Medulla oblongata (tissue), 1 donor: ENCODE results near the gene KRTAP10-1.
"Not testable (repeated sequence)": the region's sequence is repeated elsewhere in the genome, so short reads cannot be mapped to it uniquely, and the experiment has no call there.

Experiments
- DNase-seq: peaks from one replicate; pipeline ENCODE4 v3.0.0-alpha.2; 2015; ENCODE audit errors: extremely low spot score

KRTAP10-1 gene

DNA sequence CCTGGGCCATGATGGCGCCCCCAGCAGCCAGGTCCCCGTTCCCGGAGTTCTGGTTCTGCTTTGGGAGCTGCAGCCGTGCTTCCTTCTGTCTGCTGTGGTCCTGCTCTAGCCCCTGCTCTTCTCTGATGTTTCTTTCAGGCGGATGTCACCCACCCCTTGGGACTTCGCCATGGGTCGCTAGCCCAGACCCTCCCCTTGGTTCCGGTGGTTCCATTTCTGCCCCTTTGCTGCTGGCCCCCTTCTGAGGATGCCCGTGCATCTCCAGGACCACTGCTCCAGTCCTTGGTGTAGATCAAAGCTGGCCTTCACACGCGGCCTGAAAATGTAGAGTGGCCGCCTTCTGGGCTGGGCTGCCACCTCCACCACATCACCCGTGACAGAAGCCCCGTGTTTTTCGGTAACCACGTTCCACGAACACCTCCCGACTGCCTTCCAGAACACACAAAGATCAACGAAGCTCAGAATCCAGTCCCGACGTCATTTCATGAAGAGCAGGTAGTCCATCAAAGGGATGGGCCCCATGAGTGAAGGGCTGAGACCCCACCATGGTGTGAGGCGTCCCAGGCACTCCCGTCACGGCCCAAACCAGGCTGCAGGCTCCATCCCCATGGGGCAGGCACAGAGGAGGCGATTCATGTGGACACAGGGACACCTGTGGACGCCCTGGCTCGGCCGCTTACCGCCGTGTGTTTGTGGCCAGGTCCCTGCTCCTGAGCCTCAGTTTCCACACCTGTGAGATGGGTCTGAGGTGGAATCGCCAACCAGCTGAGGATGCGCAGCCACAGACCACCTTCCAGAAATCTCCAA lies 24.4 kb downstream of the KRTAP10-1 start:
- DNase-seq = no peak

DNA sequence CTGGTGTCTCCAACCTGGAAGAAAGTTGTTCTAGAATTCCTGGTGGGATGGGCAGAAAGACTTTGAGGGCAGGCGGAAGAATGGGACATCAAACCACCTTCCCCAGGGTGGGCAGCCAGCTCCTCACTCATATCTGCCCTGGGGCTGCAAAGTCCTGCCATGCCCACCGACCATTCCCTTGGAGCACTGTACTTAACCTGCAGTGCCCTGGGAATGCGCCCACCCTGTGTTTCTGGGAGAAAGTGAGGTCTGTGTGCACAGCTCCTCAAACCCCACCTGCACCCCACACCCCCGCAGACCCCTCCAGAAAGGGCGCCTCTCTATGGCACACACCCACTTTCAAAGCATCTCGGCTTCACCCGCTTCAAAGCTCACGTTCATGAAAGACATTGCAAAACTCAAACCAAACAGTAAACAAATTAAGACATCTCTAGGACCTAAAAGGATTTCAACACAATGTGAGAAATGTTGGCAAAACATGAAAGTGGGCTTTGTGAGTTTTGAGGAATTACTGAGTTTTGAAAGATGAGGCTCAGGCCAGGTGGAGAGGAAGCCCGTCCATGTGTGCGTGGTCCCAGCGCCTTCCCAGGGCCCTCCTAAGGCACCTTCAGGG lies 25.1 kb downstream of the KRTAP10-1 start:
- DNase-seq = no peak

DNA sequence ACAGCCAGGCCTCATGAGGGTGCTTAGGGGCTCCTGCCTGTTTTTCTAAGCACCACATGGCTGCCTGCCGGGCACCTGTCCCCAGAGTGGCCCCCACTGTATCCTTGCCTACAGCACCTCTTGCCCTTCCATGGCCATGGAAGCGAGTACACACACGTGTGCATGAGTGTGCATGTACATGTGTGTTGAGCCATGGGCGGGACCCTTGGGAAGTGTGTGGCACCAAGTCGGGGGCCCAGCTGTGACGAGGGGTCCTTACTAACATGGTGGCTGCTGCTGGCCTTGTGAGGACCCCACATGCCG lies 25.8 kb downstream of the KRTAP10-1 start:
- DNase-seq = no peak

DNA sequence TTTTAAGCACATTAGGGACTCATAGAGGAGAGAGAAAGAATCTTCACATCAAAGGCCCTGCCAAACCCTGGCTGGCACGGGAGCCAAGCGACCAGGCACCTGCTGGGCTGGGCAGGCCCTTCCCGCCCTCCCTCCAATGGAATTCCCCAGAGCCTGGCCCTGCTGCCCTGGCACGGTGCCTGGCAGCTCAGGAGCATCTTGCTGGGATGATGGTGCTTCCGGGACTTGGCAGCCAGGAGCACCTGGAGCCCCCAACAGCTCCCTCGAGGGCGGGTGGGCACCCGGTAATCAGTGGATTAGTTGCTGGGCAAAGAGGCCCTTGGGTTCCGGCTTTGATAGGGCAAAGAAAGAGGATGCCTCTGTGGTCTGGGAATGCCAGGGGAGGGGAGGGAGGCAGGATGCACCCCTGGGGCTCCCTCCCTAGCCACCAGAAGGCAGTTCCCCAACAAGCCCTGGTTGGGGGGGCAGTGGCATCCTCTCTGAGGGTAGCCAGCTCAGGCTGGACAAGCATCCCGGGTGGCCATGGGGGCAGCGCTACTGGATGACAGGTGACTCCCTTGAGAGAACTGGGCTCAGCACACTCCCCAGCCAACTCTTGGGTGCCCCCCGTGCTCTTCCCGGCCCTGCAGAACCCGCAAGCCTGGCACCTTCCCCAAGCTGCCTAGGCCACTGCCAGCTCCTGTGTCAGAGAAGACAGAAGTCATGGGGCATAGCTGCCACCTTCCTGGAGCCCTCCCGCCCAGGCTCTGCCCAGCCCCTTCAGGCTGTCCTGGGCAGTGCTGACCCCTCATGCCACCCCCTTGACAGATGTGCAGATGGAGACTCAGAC lies 26.4 kb downstream of the KRTAP10-1 start:
- DNase-seq = no peak

DNA sequence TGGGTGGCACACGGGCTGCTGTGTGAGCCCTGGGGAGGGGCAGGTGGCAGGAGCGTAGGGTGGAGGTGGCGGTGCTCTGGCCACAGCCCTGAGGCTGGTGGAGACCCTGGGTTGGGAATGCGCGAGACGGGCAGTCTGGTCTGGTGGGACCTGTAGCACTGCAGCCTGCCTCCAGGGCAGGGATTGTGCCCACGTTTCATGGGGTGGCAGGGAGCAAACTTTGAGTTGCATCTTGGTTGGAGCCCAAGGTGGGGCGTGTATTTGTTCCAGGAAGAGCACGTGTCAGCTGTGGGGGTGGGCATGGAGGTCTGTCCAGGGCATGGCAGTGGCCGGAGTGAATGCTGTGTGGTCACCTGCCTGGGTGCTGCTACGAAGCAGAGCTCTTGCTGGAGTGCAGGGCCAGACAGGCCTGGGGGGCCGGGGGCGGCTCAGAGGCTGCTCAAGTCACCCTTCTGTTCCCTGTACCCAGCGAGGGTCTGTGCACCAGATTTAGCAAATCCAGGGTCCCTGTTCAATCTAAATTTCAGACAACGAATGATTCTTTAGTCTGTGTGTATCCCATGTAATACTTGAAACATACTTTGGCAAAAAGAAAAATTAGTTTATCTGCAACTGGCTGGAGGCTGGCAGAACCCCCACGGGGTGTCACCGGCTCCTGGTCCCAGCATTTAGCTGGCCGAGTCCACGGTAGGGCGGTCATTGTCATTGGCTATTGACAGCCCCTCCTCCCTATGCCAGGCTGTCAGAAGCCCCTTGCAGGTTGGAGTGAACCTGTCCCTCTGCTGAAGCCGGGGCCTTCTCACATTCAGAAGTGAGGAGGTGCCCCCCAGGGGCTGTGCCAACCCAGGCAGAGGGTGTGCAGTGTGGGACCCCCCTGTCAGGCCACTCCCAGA lies 27.3 kb downstream of the KRTAP10-1 start:
- DNase-seq = no peak

DNA sequence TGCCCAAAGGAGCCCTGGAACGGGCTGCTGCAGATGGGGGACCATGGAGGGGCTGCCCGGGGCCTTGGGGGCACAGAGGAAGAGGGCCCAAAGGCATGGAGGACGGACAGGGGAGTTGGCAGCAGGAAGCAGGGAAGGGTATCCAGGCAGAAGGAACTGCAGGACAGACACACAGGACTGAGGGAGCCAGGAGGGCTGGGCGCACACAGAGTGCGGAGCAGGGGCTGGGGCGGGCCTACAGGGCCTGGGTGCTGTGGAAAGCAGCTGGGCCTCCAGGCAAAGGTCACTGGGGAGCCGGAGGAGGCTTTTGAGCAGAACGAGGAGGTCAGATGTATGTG lies 28.1 kb downstream of the KRTAP10-1 start:
- DNase-seq = no peak

DNA sequence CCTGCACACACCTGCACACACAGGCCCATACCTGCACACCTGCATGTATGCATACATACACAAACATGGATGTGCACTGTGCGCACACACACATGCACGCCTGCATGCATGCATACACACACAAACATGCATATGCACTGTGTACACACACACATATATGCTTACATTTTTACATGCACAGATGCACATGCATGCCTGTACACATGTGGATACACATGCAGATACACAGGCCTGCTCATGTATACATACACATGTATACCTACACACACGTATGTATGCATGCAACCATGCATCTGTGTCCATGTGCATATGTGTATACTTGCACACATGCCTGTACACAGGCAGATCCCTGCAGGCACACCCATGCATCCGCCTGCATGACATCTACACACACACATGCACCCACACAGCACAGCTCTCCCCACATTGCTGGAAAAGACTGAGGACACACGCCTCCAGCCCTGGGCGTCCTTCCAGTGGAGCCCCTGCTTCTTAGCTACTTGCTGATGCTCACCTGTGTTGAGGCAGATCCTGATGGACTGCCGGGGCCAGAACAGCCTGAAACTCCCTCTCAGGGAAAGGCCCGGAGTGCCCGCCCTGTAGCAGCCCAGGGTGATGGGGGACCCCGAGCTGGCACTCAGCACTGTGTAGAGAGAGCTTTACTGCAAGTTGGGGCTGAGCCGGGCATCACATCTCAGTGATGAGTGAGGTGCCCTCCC lies 28.6 kb downstream of the KRTAP10-1 start:
- DNase-seq = no peak

DNA sequence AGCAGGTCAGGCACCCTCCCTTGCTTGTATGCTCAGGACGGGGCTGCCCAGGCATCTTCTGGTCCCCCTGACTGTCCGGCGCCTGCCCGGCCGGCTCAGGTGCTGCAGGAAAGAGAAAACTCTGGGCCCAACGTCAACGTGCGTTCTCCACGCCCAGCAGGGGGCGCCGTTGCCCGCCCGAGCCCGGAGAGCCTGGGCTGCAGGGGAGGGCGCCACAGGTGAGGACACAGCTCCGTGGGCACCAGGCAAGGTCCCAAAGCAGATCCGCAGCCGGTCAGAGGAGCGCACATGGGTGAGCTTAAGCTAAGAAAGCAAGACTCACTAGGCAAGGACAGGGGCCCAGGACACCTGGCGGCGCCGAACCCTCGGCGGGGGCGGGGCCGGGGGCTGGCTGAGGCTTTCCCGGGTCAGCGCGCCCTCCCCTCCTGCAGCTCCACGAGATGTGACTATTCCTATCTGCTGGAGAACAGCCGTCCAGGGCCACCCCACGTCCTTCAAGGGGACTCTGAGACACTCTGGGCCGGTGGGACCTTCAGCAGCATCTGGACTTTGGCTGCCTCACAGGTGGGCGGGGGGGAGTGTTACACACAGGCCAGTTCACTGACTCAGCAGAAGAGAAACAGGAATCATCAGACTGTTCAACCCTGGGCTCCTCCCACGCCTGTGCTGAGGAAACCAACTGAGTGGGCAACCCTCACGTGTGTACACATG lies 29.3 kb downstream of the KRTAP10-1 start:
- peak; percentile 10 for DNase-seq

DNA sequence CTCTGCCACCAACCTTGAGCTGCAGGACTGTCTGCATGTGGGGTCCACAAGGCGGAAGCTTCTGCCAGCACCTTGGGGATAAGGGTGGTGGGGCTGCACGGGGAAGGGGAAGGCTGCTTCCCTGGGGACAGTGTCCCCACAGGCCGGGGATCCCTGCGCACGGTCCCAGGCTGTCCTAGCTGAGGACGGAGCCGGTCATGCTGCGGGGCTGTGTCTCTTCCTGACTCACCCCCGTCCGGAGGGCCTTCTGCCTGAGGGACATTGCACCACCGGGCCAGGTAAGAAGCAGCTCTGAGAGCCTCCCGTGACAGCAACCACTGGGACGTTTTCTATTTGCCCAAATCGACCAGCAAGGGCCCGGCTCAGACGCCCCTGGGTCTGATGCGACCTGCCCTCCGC lies 29.9 kb downstream of the KRTAP10-1 start:
- no peak for DNase-seq

DNA sequence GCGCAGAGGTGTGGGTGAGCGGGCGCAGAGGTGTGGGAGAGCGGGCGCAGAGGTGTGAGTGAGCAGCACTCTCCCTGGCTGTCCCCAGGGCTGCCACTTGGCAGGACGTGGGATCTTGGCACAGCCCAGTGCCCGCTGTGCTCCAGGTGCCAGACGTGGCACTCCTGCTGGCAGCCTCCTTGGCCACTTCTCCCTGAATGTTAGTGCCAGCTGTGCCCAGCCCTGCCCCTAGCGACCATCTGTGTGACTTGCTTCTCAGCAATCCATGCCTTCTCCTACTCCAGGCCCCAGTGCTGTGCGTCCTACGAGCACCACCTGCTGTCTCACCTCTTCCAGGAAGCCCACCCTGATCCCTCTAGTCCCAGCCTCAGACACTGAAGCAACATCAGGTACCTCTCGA lies 30.5 kb downstream of the KRTAP10-1 start:
- no peak for DNase-seq

DNA sequence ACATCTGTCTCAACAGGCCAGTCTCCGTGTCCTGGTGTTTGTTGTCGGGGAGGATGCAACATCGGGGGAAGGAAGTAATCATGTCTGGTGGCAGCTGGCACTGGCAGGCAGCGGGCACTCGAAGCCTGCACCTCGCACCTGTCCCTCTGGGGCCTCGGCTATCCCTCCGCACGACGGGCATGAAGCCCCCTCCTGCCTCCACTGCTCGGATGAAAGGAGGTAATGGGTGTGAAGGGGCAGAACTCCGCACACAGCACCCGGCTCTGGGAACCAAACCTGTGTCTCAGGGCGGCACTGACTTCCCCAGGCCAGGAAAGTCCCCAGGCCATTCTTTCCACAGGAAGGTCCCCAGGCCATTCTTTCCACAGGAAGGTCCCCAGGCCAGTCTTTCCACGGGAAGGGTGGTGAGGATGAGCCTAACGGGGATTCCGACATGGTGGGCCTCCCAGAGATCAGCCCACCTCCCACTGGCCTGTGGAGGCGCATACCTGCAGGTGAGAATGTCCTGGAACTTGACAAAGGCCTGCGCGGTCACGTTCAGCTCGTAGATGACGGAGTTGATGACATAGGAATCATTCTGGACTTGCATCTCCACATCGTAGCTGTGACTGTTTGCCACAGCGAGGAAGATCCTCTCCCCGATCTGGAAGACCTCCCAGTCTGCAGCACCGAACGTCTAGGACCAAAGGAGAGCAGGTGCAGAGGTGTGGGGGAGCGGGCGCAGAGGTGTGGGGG lies 31.1 kb downstream of the KRTAP10-1 start:
- DNase-seq = no peak

DNA sequence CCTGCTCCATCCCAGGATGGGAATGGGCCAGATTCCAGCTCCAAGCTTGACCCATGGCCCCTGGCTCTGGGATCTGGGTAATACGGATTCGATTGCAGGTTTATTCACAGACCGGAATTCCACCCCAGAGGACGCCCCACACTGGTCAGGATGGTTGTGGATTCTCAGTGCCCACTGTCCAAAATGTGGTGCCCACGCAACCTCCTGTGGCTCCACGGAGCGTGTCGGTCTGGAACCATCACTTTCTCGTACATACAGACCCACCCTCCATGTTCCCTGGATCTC lies 31.6 kb downstream of the KRTAP10-1 start:
- DNase-seq = no peak

DNA sequence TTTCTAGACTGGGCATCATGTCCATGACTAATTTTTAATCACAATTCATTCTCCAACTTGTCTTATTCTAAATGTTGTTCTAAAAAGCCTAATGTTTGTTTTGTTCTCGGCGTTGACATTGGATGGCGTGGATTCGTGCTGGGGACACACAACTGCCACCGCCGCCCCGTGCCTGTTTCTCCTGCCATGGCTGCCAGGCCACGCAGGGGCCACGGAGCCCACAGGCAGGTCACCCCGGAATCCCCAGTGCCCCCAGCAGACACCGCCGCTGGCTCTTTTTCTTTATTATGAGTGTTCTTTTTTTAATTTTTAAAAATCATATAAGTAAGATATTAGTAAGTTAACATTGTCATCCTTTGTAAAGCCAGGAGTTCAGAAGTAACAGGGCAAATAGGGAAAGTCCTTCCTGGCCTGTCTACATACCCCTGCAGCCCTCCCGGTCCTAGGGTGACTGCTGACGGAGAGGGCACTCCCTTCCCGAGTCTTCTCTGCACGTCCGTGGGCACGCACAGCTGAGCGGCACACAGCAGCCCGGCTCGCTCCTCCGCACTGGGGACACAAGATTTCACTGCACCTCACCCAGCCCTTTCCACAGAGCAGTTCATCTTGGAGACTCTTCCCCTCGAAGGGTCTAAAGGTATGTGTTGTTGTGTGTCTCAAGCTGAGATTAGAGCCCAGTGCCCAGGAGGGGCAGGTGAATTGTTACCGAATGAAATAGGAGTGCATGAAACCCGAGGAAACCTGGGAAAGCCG lies 32.1 kb downstream of the KRTAP10-1 start:
- DNase-seq = no peak

DNA sequence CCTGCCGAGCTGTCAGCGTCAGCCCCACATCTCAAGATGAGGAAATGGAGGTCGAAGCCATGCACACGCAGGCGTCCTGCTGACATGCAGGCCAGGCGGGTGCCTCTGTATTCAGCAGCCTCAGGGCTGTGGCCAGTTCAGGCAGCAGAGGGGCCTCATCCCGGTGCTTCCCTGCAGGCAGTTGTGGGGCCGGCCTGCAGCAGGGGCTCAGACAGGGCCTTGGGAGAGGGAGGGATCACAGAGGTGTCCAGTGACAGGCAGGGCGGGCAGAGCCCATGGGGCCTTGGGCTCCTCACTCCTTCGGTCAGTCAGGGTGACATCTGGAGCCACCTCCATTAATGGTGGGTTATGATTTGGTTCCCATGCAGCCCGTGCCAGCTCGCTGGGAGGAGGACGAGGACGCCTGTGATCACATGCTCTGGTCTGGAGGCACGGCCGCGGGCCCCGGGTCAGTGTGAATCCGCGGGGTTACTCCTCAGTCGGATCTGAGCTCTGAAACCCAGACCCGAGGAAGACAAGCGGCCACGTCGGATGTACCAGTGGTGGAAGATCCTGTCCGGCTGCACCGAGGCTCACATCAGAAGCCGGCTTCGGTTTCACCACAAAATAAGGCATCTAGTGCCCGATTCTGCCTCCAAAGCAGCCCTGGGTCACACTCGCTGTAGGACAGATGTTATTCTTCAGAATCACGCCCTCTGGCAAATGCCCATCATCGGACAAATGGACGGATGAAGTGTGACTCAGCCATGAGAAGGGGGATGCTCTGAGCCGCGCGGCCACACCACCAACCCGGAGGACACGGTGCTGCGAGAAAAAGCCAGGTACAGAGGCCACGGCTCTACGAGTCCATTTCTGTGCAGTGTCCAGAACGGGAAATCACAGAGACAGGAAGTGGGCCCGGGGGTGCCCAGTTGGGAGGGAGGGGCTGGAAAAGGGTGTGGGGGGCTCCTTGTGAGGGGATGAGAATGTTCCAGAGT lies 33.4 kb downstream of the KRTAP10-1 start:
- DNase-seq = no peak

DNA sequence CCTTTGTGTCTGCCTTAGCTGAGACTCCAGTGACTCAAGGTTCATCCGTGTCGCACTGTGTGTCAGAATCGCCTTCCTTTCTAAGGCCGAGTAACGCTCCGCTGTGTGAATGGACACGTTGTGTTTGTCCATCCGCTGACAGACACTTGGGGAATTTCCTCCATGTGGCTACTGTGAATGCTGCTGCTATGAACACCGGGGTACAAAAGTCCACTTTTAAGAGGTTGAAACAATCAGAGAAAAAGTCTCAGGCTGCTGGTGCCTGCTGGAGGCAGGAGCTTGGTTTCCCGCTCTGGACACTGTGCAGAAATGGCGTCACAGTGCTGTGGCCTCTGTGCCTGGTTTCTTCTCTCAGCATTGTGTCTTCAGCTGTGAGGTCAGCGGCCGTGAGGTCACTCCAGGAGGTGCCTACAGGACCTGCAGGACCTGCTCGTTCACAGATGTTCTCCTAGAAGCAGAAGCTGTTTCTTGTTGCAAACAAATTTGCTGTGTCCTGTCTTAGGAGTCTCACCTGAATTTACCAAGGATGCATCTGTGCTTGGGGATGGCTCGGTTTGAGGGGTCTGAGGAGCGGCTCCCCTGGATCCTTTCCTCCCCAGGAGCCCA lies 34.2 kb downstream of the KRTAP10-1 start:
- DNase-seq = peak; percentile 9

DNA sequence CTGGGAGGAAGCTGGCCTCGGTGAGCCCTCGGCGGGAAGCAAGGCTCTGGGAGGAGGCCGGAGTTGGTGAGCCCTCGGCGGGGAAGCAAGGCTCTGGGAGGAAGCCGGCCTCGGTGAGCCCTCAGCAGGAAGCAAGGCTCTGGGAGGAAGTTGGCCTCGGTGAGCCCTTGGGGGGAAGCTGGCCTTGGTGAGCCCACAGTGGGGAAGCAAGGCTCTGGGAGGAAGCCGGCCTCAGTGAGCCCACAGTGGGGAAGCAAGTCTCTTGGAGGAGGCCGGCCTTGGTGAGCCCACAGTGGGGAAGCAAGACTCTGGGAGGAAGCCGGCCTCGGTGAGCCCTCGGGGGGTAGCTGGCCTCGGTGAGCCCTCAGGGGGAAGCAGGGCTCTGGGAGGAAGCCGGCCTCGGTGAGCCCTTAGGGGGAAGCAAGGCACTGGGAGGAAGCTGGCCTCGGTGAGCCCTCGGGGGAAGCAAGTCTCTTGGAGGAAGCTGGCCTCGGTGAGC lies 36.0 kb downstream of the KRTAP10-1 start:
- DNase-seq = no peak

DNA sequence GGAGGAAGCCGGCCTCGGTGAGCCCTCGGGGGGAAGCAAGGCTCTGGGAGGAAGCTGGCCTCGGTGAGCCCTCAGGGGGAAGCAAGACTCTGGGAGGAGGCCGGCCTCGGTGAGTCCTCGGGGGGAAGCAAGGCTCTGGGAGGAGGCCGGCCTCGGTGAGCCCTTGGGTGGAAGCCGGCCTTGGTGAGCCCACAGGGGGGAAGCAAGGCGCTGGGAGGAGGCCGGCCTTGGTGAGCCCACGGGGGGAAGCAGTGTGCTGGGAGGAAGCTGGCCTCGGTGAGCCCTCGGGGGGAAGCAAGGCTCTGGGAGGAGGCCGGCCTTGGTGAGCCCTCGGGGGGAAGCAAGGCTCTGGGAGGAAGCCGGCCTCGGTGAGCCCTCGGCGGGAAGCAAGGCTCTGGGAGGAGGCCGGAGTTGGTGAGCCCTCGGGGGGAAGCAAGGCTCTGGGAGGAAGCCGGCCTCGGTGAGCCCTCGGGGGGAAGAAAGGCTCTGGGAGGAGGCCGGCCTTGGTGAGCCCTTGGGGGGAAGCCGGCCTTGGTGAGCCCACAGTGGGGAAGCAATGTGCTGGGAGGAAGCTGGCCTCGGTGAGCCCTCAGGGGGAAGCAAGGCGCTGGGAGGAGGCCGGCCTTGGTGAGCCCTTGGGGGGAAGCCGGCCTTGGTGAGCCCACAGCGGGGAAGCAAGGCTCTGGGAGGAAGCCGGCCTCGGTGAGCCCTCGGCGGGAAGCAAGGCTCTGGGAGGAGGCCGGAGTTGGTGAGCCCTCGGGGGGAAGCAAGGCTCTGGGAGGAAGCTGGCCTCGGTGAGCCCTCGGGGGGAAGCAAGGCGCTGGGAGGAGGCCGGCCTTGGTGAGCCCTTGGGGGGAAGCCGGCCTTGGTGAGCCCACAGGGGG lies 36.7 kb downstream of the KRTAP10-1 start:
- DNase-seq = not testable (repeated sequence)
